NCI-H774 (cell line): Measurements from ENCODE around the gene UBE3D.
"Not testable (repeated sequence)": the region's sequence is repeated elsewhere in the genome, so short reads cannot be mapped to it uniquely, and the experiment has no call there.

Experiments
- DNase-seq: peaks from one replicate; lab custom pipeline; 2025; lab: John Stamatoyannopoulos, UW

The UBE3D gene

DNA sequence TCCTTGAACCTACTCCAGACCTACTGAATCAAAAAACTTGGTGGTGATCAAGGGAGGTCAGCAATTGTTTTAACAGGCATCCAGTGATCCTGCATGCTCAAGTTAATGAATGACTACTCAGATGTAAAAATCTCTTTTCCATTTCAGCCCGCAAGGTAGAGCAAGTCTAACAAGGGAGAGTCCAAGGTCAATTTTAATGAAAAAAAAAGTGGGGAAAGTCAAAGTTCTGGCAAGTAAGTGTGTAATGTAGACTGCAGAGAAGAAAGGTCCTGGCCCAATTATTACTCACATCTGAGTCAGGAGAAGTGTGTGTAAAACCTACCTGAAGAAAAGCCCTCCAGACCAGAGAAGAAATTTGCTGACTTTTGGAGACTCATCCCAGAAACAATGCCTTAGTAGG, 193.5 kb downstream of the UBE3D start:
- no peak for DNase-seq

GRCh38 chr6:82870582-82871172, 195.0 kb downstream of the UBE3D start:
- peak; percentile 68 for DNase-seq

- no peak for DNase-seq
Measured at GRCh38 chr6:82869493-82869892, 196.1 kb downstream of the UBE3D start.

DNA sequence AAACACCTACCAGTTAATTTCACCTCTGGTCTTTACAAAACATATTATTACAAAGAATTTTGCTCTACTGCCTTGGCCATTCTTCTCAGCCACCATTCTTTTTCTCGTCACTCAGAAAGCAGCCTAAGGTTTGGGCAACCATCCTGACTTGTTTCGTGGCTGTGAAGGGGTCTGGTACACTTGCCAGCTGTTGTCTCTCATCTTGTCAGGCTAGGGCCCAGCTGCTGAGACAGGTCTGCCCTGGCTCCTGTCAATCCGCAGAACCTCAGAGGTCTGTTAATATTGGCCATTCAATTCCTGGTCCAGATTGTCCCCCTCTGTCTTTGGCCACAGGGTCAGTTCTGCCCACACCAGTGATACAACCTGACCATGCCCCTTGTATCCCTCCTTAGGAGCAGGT, 197.7 kb downstream of the UBE3D start:
- no peak for DNase-seq

DNA sequence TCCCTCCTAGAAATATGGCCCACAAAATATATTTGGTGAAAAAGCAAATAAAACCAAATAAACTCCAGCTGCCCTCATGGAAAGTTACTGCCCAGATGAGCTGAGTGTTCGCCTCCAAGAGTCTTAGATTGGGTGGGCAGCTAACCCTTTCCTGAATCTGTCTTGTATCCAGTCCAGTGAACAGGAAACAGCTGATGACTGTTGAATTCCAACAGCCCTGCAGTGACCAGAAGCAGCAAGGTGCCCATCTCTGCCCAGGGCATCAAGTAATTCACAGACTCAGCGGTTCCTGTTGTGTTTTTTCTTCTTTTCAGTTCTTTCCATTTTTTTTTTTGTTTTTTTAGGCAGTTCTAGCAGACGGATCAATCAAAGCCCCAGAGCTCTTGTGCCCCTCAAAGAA, 199.2 kb downstream of the UBE3D start:
- DNase-seq: no peak

- no peak for DNase-seq
Measured at GRCh38 chr6:82865461-82865860, 200.2 kb downstream of the UBE3D start.

DNA sequence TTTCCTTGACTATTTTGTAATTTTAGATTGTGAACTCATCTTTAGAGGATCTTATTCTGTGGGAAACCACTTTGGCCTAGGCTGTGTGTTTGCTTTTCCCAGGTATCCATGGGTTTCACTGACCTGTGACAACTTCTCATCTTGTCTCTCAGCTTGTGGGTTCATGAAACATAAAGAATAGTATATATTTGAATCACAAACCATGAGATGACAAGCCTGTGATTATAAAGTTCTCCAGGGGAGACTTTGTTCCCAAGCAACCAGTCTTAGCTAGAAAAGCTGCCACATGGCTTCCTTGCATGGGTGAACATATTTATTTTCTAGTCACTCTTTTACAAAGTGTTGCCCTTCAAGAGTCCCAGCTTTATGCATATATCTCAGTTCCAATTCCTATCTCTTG, 201.9 kb downstream of the UBE3D start:
- DNase-seq: no peak

- no peak for DNase-seq
Measured at GRCh38 chr6:82862543-82862942, 203.1 kb downstream of the UBE3D start.

- DNase-seq: no peak
Measured at GRCh38 chr6:82861121-82861520, 204.5 kb downstream of the UBE3D start.

DNA sequence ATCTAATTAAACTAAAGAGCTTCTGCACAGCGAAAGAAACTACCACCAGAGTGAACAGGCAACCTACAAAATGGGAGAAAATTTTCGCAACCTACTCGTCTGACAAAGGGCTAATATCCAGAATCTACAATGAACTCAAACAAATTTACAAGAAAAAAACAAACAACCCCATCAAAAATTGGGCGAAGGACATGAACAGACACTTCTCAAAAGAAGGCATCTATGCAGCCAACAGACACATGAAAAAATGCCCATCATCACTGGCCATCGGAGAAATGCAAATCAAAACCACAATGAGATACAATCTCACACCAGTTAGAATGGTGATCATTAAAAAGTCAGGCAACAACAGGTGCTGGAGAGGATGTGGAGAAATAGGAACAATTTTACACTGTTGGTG, 209.6 kb downstream of the UBE3D start:
- DNase-seq: not testable (repeated sequence)

DNA sequence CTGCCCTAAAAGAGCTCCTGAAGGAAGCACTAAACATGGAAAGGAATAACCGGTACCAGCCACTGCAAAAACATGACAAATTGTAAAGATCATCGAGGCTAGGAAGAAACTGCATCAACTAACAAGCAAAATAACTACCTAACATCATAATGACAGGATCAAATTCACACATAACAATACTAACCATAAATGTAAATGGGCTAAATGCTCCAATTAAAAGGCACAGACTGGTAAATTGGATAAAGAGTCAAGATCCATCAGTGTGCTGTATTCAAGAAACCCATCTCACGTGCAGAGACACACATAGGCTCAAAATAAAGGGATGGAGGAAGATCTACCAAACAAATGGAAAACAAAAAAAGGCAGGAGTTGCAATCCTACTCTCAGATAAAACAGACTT, 212.7 kb downstream of the UBE3D start:
- not testable (repeated sequence) for DNase-seq

DNA sequence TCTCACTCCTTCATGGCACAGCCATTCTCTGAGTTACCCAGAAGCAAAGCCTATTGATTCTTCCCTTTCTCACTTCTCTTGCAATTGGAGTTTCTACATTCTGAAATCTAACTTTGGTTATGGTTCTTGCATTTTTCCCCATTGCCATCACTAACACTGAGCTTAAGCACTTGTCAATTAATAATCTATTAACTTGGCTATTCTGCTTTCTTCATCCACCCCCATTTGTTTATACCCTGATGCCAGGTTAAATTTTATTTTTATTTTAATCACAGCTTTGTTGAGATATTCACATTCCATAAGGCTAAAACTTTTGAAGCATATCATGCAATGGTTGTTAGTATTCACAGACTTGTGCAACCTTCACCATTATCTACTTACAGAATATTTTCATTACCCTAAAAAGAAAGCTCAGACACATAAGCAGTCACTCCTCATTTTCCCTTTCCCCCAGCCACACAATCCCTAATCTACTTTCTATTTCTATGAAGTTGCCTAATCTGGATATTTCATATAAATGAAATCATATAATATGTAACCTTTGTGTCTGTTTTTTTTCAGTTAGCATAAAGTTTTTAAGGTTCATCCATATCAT, 222.3 kb downstream of the UBE3D start:
- no peak for DNase-seq

GRCh38 chr6:82842721-82843120, 222.9 kb downstream of the UBE3D start:
- DNase-seq: no peak
